Gastroesophageal sphincter (tissue), 3 donors: Measurements from ENCODE around the gene UNKL.

ENCODE experiments used
- POLR2A ChIP-seq, 2 donors: fragments of 450-650 bp; IDR thresholded peaks; one replicate each; pipeline ENCODE4 v1.6.1; 2017; ENCODE audit warnings: antibody characterized with exemption in 2 of 2, mild to moderate bottlenecking in 2 of 2, moderate library complexity in 1 of 2
- POLR2AphosphoS5 ChIP-seq: sonication (generic); formaldehyde crosslinking; IDR thresholded peaks from one replicate; pipeline ENCODE4 v1.6.1; 2017; ENCODE audit warnings: antibody characterized with exemption
- TF ChIP-seq, protein P1 (sequence below), 4 experiments: fragments of 200-600 bp in 2 of 4; fragments of 450-650 bp in 2 of 4; sonication (generic) in 1 of 4; IDR thresholded peaks; one replicate each; pipeline ENCODE4 v1.5.1; 2017 to 2019; ENCODE audit warnings: antibody characterized with exemption in 4 of 4, mild to moderate bottlenecking in 2 of 4, moderate library complexity in 2 of 4

DNA sequence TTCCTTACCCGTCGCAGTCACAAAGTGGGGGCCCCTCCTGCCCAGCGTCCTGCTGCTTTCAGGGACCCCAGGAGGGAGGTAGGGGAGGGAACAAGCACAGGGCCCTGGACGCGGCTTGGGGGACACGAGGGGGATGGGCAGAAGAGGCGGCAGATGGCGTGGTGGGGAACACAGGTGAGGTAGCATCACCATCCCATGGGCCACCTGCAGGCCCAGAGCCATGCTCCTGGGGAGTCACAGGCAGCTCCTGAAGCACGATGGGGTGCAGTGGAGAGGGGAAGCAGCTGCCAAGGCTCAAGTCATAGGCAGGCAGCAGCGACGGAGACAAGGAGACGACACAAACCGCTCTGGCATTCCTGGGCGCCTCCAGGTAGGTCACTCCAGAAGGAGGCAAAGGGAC is 10.8 kb downstream of the UNKL start:
- no peak for TF ChIP-seq POLR2A (IDR thresholded peaks at IDR 0.05)
- TF ChIP-seq, protein P1, sequence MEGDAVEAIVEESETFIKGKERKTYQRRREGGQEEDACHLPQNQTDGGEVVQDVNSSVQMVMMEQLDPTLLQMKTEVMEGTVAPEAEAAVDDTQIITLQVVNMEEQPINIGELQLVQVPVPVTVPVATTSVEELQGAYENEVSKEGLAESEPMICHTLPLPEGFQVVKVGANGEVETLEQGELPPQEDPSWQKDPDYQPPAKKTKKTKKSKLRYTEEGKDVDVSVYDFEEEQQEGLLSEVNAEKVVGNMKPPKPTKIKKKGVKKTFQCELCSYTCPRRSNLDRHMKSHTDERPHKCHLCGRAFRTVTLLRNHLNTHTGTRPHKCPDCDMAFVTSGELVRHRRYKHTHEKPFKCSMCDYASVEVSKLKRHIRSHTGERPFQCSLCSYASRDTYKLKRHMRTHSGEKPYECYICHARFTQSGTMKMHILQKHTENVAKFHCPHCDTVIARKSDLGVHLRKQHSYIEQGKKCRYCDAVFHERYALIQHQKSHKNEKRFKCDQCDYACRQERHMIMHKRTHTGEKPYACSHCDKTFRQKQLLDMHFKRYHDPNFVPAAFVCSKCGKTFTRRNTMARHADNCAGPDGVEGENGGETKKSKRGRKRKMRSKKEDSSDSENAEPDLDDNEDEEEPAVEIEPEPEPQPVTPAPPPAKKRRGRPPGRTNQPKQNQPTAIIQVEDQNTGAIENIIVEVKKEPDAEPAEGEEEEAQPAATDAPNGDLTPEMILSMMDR (IDR thresholded peaks at IDR 0.05): no peak
- no peak for TF ChIP-seq POLR2AphosphoS5
